SK-N-SH treated with all-trans-retinoic acid at 6 μM for 48 hours (cell line): ENCODE results near the gene CSKMT.

Experiments used
- ATAC-seq: fragments of 200-7000 bp; cut with Tn5 transposase; 3 replicates; pipeline ENCODE4 v1.9.1; 2020; ENCODE audit warnings: mild to moderate bottlenecking, moderate library complexity
- BACH2 ChIP-seq: fragments of 250-450 bp; sonication (Bioruptor Pico); IDR thresholded peaks from 2 replicates; pipeline ENCODE4 v1.9.0; 2021; ENCODE audit warnings: mild to moderate bottlenecking, borderline replicate concordance
- ESRRG ChIP-seq: fragments of 250-450 bp; sonication (Bioruptor Pico); IDR thresholded peaks from 2 replicates; pipeline ENCODE4 v1.6.1; 2021; ENCODE audit warnings: mild to moderate bottlenecking
- GLIS3 ChIP-seq: fragments of 250-450 bp; sonication (Bioruptor Pico); IDR thresholded peaks from 2 replicates; pipeline ENCODE4 v1.5.0; 2020; ENCODE audit warnings: mild to moderate bottlenecking, moderate library complexity
- ISL1 ChIP-seq: fragments of 250-450 bp; sonication (Bioruptor Pico); IDR thresholded peaks from 2 replicates; pipeline ENCODE4 v2.1.2; 2022; ENCODE audit warnings: mild to moderate bottlenecking, moderate library complexity
- PATZ1 ChIP-seq: fragments of 250-450 bp; sonication (Bioruptor Pico); IDR thresholded peaks from 2 replicates; pipeline ENCODE4 v1.8.0; 2020; ENCODE audit warnings: mild to moderate bottlenecking, moderate library complexity, borderline replicate concordance
- POU6F1 ChIP-seq: fragments of 250-450 bp; sonication (Bioruptor Pico); IDR thresholded peaks from 2 replicates; pipeline ENCODE4 v1.8.0; 2021; ENCODE audit warnings: low read depth, mild to moderate bottlenecking, moderate library complexity, borderline replicate concordance
- PPARA ChIP-seq: fragments of 250-450 bp; sonication (Bioruptor Pico); IDR thresholded peaks from 2 replicates; pipeline ENCODE4 v1.5.0; 2020; ENCODE audit warnings: mild to moderate bottlenecking, borderline replicate concordance
- SNAI2 ChIP-seq: fragments of 250-450 bp; sonication (Bioruptor Pico); IDR thresholded peaks from 2 replicates; pipeline ENCODE4 v1.5.0; 2020; ENCODE audit warnings: mild to moderate bottlenecking, moderate library complexity
- TCF4 ChIP-seq: fragments of 250-450 bp; sonication (Bioruptor Pico); IDR thresholded peaks from 2 replicates; pipeline ENCODE4 v1.8.0; 2021; ENCODE audit warnings: mild to moderate bottlenecking, moderate library complexity, borderline replicate concordance
- TOX ChIP-seq: fragments of 250-450 bp; sonication (Bioruptor Pico); IDR thresholded peaks from 2 replicates; pipeline ENCODE4 v1.8.0; 2021; ENCODE audit warnings: mild to moderate bottlenecking, moderate library complexity, borderline replicate concordance
- ZC3H10 ChIP-seq: fragments of 250-450 bp; sonication (Bioruptor Pico); IDR thresholded peaks from 2 replicates; pipeline ENCODE4 v1.5.1; 2021; ENCODE audit warnings: mild to moderate bottlenecking, moderate library complexity
- ZFP30 ChIP-seq: fragments of 450-650 bp; formaldehyde crosslinking; IDR thresholded peaks from 2 replicates; pipeline ENCODE4 v1.5.0; 2022; ENCODE audit warnings: mild to moderate bottlenecking, moderate library complexity
- ZNF565 ChIP-seq: fragments of 450-650 bp; formaldehyde crosslinking; conservative IDR thresholded peaks from 2 replicates; pipeline ENCODE4 v1.5.0; 2020; ENCODE audit warnings: low read depth, mild to moderate bottlenecking, moderate library complexity
- ZNF70 ChIP-seq: fragments of 450-650 bp; formaldehyde crosslinking; IDR thresholded peaks from 2 replicates; pipeline ENCODE4 v1.5.0; 2020; ENCODE audit warnings: mild to moderate bottlenecking, moderate library complexity
- ZNF8 ChIP-seq: fragments of 450-650 bp; formaldehyde crosslinking; IDR thresholded peaks from 2 replicates; pipeline ENCODE4 v1.5.0; 2020; ENCODE audit warnings: mild to moderate bottlenecking, moderate library complexity
- TF ChIP-seq, protein P1 (sequence below): fragments of 250-450 bp; sonication (Bioruptor Pico); IDR thresholded peaks from 2 replicates; pipeline ENCODE4 v1.5.1; 2020; ENCODE audit warnings: low read depth, mild to moderate bottlenecking, moderate library complexity
- TF ChIP-seq, protein P2 (sequence below): fragments of 250-450 bp; sonication (Bioruptor Pico); IDR thresholded peaks from 2 replicates; pipeline ENCODE4 v1.5.0; 2020; ENCODE audit warnings: mild to moderate bottlenecking, moderate library complexity
- TF ChIP-seq, protein P3 (sequence below): fragments of 250-450 bp; sonication (Bioruptor Pico); IDR thresholded peaks from 2 replicates; pipeline ENCODE4 v1.5.1; 2021; ENCODE audit warnings: mild to moderate bottlenecking, moderate library complexity

CSKMT gene

GRCh38 chr11:62709247-62710000 lies 44.3 kb downstream of the CSKMT start (continued):
- TF ChIP-seq POU6F1 (CRISPR knock-in tag): no peak
- peak; percentile 24; the same call in 1 of the 2 replicates for TF ChIP-seq ZNF70 (CRISPR knock-in tag)
- TF ChIP-seq, protein P1, sequence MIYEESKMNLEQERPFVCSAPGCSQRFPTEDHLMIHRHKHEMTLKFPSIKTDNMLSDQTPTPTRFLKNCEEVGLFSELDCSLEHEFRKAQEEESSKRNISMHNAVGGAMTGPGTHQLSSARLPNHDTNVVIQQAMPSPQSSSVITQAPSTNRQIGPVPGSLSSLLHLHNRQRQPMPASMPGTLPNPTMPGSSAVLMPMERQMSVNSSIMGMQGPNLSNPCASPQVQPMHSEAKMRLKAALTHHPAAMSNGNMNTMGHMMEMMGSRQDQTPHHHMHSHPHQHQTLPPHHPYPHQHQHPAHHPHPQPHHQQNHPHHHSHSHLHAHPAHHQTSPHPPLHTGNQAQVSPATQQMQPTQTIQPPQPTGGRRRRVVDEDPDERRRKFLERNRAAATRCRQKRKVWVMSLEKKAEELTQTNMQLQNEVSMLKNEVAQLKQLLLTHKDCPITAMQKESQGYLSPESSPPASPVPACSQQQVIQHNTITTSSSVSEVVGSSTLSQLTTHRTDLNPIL (CRISPR knock-in tag): no peak
- TF ChIP-seq TOX: no peak

DNA sequence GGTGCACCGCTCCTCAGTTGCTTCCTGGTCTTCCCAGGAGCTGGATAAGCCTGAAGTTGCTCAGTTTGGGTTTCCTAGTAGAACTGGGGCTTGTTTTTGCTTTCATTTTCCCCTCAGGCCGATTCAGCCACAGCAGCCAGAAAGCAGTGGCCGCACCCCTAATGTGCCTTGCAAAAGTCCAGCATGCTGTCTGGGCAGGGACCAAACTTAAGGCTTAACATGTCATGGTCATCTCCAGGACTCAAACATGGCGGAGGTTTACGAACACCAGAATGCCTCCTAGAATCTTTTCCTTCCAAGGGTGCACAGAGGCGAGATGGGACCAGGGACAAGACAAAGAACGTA lies 44.9 kb downstream of the CSKMT start:
- no peak for ATAC-seq
- TF ChIP-seq, protein P1 (CRISPR knock-in tag): 0 out of 2 replicates have a peak, but pooled peaks have one; percentile 25
- TF ChIP-seq BACH2 (CRISPR knock-in tag): no peak

DNA sequence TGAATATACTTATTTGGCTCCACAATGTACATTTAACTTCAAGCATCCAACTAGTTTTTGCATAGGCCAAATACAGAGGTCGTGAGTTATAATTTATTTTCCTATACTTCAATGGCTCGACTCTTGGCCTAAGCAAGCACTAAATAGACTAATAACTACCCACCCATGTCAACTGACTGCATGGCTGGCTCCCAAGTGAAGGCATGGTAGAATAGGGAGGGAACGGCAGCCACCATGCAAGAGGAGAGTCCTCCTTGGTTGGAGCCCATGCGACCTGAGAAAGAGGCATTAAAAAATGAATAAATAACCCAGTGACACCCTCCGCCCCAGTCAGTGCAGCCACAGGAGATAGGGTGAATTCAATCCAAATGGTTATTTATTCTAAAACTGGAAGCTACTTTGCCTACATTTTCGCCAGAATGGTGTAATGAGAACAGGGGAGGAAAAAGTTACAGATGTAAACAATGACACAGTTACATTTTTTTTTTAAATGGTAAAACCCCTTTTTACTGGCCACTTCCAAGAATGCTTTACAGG lies 47.2 kb downstream of the CSKMT start:
- no peak for ATAC-seq
- TF ChIP-seq TCF4 (CRISPR knock-in tag) (no peak), GLIS3 (CRISPR knock-in tag) (no peak), ZC3H10 (CRISPR knock-in tag) (no peak), ESRRG (CRISPR knock-in tag) (no peak), BACH2 (CRISPR knock-in tag) (no peak), ZNF70 (CRISPR knock-in tag) (no peak)

- TF ChIP-seq ZFP30 (CRISPR knock-in tag): no peak
- no peak for TF ChIP-seq ESRRG (CRISPR knock-in tag)
- no peak for ATAC-seq
These were observed 47.7 kb downstream of the CSKMT start for GRCh38 chr11:62712861-62713260.

DNA sequence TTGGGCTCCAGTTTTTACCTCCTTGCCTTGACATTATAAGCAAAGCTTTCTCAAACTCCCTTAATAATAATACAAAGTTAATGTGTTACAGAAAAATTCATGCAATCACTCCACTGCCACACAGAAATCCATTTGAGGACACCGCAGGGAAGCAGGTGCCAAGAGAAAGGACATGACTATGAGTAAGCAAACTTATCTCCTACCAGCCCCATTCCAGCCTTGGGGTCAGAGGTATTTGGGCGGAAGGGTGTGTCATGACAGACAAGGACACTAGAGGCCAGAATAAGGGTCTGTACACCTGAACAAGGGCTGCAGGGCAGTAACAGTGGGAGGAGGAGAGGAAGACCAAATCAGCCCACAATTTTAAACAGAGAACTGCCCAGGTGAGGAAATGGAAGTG lies 48.2 kb downstream of the CSKMT start:
- no peak for ATAC-seq
- TF ChIP-seq ZNF565 (CRISPR knock-in tag): no peak
- no peak for TF ChIP-seq BACH2 (CRISPR knock-in tag)
- TF ChIP-seq, protein P2, sequence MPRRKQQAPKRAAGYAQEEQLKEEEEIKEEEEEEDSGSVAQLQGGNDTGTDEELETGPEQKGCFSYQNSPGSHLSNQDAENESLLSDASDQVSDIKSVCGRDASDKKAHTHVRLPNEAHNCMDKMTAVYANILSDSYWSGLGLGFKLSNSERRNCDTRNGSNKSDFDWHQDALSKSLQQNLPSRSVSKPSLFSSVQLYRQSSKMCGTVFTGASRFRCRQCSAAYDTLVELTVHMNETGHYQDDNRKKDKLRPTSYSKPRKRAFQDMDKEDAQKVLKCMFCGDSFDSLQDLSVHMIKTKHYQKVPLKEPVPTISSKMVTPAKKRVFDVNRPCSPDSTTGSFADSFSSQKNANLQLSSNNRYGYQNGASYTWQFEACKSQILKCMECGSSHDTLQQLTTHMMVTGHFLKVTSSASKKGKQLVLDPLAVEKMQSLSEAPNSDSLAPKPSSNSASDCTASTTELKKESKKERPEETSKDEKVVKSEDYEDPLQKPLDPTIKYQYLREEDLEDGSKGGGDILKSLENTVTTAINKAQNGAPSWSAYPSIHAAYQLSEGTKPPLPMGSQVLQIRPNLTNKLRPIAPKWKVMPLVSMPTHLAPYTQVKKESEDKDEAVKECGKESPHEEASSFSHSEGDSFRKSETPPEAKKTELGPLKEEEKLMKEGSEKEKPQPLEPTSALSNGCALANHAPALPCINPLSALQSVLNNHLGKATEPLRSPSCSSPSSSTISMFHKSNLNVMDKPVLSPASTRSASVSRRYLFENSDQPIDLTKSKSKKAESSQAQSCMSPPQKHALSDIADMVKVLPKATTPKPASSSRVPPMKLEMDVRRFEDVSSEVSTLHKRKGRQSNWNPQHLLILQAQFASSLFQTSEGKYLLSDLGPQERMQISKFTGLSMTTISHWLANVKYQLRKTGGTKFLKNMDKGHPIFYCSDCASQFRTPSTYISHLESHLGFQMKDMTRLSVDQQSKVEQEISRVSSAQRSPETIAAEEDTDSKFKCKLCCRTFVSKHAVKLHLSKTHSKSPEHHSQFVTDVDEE (CRISPR knock-in tag): no peak

DNA sequence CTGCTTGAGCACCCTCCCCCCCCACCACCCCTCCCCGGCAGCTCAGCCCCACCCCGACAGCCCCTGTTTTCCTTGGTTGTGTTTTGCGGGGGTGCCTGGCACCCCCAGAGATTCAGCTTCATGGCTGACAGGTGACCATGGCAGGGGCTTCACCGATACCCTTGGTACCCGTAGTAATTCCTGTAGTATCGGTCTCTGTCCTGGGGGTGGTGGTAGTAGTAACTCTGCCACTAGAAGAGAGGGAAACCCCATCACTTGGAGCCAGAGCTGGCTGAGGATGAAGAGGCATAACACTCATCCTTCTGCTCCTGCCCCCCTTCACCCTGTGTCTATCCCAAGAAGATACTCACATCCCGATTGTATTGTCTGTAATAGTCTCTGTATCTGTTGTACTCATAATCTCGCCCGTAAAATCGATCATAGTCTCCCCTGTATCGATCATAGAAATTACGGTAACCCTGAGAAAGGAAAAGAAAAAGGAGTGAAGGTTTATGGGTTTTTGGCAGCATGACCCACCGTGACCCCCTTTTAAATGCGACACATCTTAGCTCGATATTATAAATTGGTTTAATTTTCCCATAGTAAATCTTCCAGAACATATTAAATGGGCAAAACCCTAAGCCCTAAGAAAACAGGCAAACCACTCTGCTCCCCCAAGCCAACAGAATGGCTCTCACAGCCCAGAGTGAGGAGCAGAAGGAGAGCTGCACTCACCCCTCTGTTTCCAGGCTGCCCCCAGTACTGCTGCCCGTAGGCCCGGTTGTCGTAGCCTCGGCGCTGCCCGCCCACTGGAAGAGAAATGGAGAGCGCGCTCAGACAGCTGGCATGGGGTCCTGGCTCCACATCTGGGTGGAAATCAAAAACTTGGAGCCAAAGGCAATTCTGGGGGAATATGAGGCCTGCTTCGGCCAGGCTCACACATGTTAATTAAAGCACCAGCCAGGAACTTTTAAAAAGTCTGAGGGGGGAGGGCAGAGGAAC lies 50.3 kb downstream of the CSKMT start:
- no peak for TF ChIP-seq PPARA
- TF ChIP-seq PATZ1 (CRISPR knock-in tag): no peak
- TF ChIP-seq ZC3H10 (CRISPR knock-in tag): no peak
- TF ChIP-seq, protein P3, sequence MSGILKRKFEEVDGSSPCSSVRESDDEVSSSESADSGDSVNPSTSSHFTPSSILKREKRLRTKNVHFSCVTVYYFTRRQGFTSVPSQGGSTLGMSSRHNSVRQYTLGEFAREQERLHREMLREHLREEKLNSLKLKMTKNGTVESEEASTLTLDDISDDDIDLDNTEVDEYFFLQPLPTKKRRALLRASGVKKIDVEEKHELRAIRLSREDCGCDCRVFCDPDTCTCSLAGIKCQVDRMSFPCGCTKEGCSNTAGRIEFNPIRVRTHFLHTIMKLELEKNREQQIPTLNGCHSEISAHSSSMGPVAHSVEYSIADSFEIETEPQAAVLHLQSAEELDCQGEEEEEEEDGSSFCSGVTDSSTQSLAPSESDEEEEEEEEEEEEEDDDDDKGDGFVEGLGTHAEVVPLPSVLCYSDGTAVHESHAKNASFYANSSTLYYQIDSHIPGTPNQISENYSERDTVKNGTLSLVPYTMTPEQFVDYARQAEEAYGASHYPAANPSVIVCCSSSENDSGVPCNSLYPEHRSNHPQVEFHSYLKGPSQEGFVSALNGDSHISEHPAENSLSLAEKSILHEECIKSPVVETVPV (CRISPR knock-in tag): no peak
- TF ChIP-seq ZNF70 (CRISPR knock-in tag): no peak
- no peak for TF ChIP-seq ZNF565 (CRISPR knock-in tag)
- no peak for TF ChIP-seq GLIS3 (CRISPR knock-in tag)
- TF ChIP-seq TOX: no peak
- TF ChIP-seq ZNF8 (CRISPR knock-in tag): no peak
- no peak for TF ChIP-seq SNAI2
- TF ChIP-seq ISL1: no peak

More for the DNA sequence above, 50.3 kb downstream of the CSKMT start:
- ATAC-seq: no peak
